HL-60 (cell line): ENCODE data around the gene MRPS10.
"Not testable (repeated sequence)": the region's sequence is repeated elsewhere in the genome, so short reads cannot be mapped to it uniquely, and the experiment has no call there.

Source experiments
- DNase-seq, 2 experiments: peaks; one replicate each; pipeline ENCODE4 v3.0.0-alpha.2; 2010 to 2020; ENCODE audit warnings: low read depth in 1 of 2, low spot score in 1 of 2
- H3K27ac ChIP-seq: fragments of 250-450 bp; sonication (Bioruptor Pico); replicated peaks from 2 replicates; pipeline ENCODE4 v1.5.1; 2020; ENCODE audit warnings: mild to moderate bottlenecking, moderate library complexity
- H3K27me3 ChIP-seq: fragments of 250-450 bp; sonication (Bioruptor Pico); 2 replicates; pipeline ENCODE4 v1.5.1; 2021; ENCODE audit warnings: mild to moderate bottlenecking, moderate library complexity; ENCODE audit not compliant: insufficient read depth, poor library complexity, severe bottlenecking
- H3K4me3 ChIP-seq: replicated peaks from 2 replicates; pipeline ENCODE4 v1.5.1; 2011; ENCODE audit warnings: mild to moderate bottlenecking, control low read depth, low read length; ENCODE audit not compliant: insufficient read depth
- GABPA ChIP-seq: IDR thresholded peaks from 2 replicates; pipeline ENCODE4 v1.6.1; 2012; ENCODE audit warnings: low read depth
- POLR2AphosphoS5 ChIP-seq: IDR thresholded peaks from 2 replicates; pipeline ENCODE4 v1.6.1; 2012; ENCODE audit warnings: low read depth
- SPI1 ChIP-seq: IDR thresholded peaks from 2 replicates; pipeline ENCODE4 v1.6.1; 2012; ENCODE audit warnings: low read depth, mild to moderate bottlenecking, borderline replicate concordance
- TF ChIP-seq, protein P1 (sequence below): IDR thresholded peaks from one replicate; pipeline ENCODE4 v1.5.1; 2011; ENCODE audit warnings: low read length, control low read depth, inconsistent platforms; ENCODE audit not compliant: insufficient read depth
- TF ChIP-seq, protein P2 (sequence below): IDR thresholded peaks from 2 replicates; pipeline ENCODE4 v1.6.1; 2012; ENCODE audit warnings: low read depth; ENCODE audit not compliant: insufficient replicate concordance

MRPS10 gene

DNA sequence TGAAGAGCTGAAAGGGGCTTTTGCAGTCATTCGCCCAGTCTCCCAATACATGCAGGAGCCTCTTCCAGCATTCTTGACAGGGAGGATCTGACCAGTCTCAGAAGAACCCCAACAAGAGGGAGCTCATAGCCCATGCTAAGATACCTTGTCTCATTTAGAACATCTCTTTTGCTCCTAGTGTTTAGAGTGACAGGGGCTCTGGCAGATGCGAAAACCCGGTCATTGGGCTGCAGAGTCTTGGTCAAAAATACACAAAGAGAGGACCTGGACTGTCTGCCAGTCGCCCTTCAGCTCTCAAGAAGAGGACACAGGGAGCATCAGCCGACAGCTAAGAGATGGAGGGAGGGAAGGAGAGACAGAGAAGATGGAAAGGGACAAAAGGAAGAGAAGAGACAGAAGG is 23.6 kb downstream of the MRPS10 start:
- TF ChIP-seq, protein P1, sequence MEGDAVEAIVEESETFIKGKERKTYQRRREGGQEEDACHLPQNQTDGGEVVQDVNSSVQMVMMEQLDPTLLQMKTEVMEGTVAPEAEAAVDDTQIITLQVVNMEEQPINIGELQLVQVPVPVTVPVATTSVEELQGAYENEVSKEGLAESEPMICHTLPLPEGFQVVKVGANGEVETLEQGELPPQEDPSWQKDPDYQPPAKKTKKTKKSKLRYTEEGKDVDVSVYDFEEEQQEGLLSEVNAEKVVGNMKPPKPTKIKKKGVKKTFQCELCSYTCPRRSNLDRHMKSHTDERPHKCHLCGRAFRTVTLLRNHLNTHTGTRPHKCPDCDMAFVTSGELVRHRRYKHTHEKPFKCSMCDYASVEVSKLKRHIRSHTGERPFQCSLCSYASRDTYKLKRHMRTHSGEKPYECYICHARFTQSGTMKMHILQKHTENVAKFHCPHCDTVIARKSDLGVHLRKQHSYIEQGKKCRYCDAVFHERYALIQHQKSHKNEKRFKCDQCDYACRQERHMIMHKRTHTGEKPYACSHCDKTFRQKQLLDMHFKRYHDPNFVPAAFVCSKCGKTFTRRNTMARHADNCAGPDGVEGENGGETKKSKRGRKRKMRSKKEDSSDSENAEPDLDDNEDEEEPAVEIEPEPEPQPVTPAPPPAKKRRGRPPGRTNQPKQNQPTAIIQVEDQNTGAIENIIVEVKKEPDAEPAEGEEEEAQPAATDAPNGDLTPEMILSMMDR, result no peak
- TF ChIP-seq, protein P2, sequence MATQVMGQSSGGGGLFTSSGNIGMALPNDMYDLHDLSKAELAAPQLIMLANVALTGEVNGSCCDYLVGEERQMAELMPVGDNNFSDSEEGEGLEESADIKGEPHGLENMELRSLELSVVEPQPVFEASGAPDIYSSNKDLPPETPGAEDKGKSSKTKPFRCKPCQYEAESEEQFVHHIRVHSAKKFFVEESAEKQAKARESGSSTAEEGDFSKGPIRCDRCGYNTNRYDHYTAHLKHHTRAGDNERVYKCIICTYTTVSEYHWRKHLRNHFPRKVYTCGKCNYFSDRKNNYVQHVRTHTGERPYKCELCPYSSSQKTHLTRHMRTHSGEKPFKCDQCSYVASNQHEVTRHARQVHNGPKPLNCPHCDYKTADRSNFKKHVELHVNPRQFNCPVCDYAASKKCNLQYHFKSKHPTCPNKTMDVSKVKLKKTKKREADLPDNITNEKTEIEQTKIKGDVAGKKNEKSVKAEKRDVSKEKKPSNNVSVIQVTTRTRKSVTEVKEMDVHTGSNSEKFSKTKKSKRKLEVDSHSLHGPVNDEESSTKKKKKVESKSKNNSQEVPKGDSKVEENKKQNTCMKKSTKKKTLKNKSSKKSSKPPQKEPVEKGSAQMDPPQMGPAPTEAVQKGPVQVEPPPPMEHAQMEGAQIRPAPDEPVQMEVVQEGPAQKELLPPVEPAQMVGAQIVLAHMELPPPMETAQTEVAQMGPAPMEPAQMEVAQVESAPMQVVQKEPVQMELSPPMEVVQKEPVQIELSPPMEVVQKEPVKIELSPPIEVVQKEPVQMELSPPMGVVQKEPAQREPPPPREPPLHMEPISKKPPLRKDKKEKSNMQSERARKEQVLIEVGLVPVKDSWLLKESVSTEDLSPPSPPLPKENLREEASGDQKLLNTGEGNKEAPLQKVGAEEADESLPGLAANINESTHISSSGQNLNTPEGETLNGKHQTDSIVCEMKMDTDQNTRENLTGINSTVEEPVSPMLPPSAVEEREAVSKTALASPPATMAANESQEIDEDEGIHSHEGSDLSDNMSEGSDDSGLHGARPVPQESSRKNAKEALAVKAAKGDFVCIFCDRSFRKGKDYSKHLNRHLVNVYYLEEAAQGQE, result no peak
- TF ChIP-seq POLR2AphosphoS5, result no peak
- no peak for TF ChIP-seq SPI1
- TF ChIP-seq GABPA, result no peak
- no peak overlapping the region for H3K4me3 ChIP-seq
- no peaks in the 10 kb centered on the region for H3K27me3 ChIP-seq
- H3K27ac ChIP-seq, result no peak overlapping the region
- DNase-seq, result no peak

DNA sequence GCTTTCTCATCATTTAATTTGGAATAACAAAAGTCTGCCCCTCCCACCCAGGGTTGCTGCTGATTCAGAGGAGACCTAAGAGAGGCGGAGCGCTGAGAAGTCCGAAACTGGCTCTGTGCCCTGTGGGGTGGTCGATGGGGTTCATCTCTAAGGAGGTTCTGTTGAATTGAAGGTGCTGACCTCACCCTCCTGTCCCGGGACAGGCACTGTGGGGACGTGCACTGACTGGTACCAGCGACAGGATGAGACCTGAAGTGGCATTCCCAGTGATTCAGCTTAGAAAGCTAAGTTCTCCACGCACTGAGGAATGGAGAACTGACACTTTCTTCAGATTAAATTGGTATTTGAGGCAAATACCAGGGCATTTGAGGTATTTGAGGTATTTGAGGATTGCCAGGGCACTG is 24.2 kb downstream of the MRPS10 start:
- no peak for DNase-seq
- TF ChIP-seq, protein P2, result no peak
- TF ChIP-seq GABPA, result no peak
- no peak for TF ChIP-seq SPI1
- TF ChIP-seq POLR2AphosphoS5, result no peak
- TF ChIP-seq, protein P1, result no peak
- Histone ChIP-seq H3K4me3 (no peak overlapping the region), H3K27ac (no peak overlapping the region), H3K27me3 (no peaks in the 10 kb centered on the region)

DNA sequence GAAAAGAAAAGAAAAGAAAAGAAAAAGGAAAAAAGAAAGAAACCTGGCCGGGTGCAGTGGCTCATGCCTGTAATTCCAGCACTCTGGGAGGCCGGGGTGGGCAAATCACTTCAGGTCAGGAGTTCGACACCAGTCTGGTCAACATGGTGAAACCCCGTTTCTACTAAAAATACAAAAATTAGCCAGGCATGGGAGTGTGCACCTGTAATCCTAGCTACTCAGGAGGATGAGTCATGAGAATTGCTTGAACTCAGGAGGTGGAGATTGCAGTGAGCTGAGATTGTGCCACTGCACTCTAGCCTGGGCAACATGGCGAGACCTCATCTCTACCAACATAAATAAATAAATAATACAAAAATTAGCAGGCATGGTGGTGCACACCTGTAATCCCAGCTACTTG is 25.3 kb downstream of the MRPS10 start:
- DNase-seq, H3K27me3 ChIP-seq, H3K27ac ChIP-seq, H3K4me3 ChIP-seq: not testable (repeated sequence)

DNA sequence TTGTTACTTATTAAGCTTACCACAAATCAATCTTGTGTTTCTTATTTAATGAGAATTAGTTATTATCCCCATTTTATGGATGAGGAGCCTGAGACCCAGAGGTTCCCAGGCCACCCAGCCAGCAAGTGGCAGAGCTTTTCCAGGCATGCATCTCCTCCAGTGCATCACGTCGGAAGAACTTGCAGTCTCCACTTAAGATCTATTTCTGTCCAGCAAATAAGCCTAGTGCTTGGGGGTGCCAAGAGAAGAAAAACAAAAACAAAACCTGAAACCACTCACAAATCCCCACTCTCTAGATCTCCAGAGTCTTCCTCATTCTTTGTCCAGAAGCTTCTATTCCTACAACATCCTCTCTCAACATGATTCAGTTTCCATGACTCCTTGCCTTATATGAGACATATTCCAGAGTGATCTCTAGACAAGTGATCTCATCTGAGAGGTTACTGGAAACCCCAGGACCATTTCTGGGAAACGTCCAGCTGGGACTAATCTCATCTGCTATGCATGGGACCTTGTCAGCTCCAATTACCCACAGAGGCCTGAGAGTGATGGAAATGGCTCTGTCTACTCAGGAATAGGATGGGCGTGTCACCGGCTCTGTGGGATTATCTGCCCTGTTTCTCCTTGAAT is 27.0 kb downstream of the MRPS10 start:
- no peak overlapping the region for H3K4me3 ChIP-seq
- DNase-seq, result no peak
- no peak for TF ChIP-seq GABPA
- TF ChIP-seq, protein P1, result no peak
- TF ChIP-seq POLR2AphosphoS5, result no peak
- TF ChIP-seq, protein P2, result no peak
- TF ChIP-seq SPI1, result no peak
- H3K27me3 ChIP-seq, result no peaks in the 10 kb centered on the region
- no peak overlapping the region for H3K27ac ChIP-seq
